HepG2 (cell line): Measurements from ENCODE around the gene EPC2. TPM values are rescaled to one million over a fixed set of nuclear protein-coding genes. Genes with fewer than 3 reads are reported as not detected.
A peak's percentile ranks its signal among the peaks of the same experiment; 100 is the strongest.

Experiments used
- BRCA1 ChIP-seq: sonication (generic); formaldehyde crosslinking; IDR thresholded peaks from 2 replicates; pipeline ENCODE4 v1.4.0; 2020; ENCODE audit warnings: missing genetic modification reagents
- DR1 ChIP-seq: sonication (generic); formaldehyde crosslinking; IDR thresholded peaks from 2 replicates; pipeline ENCODE4 v1.8.0; 2021; ENCODE audit warnings: mild to moderate bottlenecking, missing genetic modification reagents, inconsistent platforms
- FIP1L1 ChIP-seq: fragments of 200-400 bp; formaldehyde crosslinking; IDR thresholded peaks from 2 replicates; pipeline ENCODE4 v1.6.1; 2018; ENCODE audit warnings: low read depth, mild to moderate bottlenecking, low read length, moderate library complexity, borderline replicate concordance; ENCODE audit not compliant: insufficient read depth
- HOXA7 ChIP-seq: sonication (generic); formaldehyde crosslinking; IDR thresholded peaks from 2 replicates; pipeline ENCODE4 v1.8.1; 2022; ENCODE audit warnings: mild to moderate bottlenecking, missing genetic modification reagents, moderate library complexity
- MAF1 ChIP-seq: sonication (generic); formaldehyde crosslinking; IDR thresholded peaks from 2 replicates; pipeline ENCODE4 v1.5.0; 2020; ENCODE audit warnings: missing genetic modification reagents, borderline replicate concordance
- MTF1 ChIP-seq: sonication (generic); formaldehyde crosslinking; IDR thresholded peaks from 2 replicates; pipeline ENCODE4 v1.5.0; 2020; ENCODE audit warnings: missing genetic modification reagents
- NFE2L1 ChIP-seq: sonication (generic); formaldehyde crosslinking; IDR thresholded peaks from 2 replicates; pipeline ENCODE4 v1.4.0; 2020; ENCODE audit warnings: missing genetic modification reagents, mild to moderate bottlenecking, borderline replicate concordance
- SMAD1 ChIP-seq: sonication (generic); formaldehyde crosslinking; IDR thresholded peaks from 2 replicates; pipeline ENCODE4 v1.4.0; 2020; ENCODE audit warnings: missing genetic modification reagents, low read depth, mild to moderate bottlenecking, borderline replicate concordance
- SMAD9 ChIP-seq: sonication (generic); formaldehyde crosslinking; IDR thresholded peaks from 2 replicates; pipeline ENCODE4 v1.5.1; 2020; ENCODE audit warnings: mild to moderate bottlenecking, missing genetic modification reagents
- ZBTB1 ChIP-seq: sonication (generic); formaldehyde crosslinking; IDR thresholded peaks from 2 replicates; pipeline ENCODE4 v1.4.0; 2020; ENCODE audit warnings: missing genetic modification reagents, borderline replicate concordance
- ZBTB8A ChIP-seq: sonication (generic); formaldehyde crosslinking; IDR thresholded peaks from 2 replicates; pipeline ENCODE4 v1.4.0; 2020; ENCODE audit warnings: mild to moderate bottlenecking, low read depth, missing genetic modification reagents, borderline replicate concordance
- ZFX ChIP-seq: sonication (generic); formaldehyde crosslinking; IDR thresholded peaks from 2 replicates; pipeline ENCODE4 v1.4.0; 2020; ENCODE audit warnings: mild to moderate bottlenecking, low read depth, missing genetic modification reagents, moderate library complexity
- ZFYVE20 ChIP-seq: sonication (generic); formaldehyde crosslinking; IDR thresholded peaks from 2 replicates; pipeline ENCODE4 v1.8.0; 2023; ENCODE audit warnings: low read depth, mild to moderate bottlenecking, moderate library complexity, missing genetic modification reagents, borderline replicate concordance
- ZNF451 ChIP-seq: sonication (generic); formaldehyde crosslinking; IDR thresholded peaks from 2 replicates; pipeline ENCODE4 v1.5.0; 2020; ENCODE audit warnings: mild to moderate bottlenecking, missing genetic modification reagents
- ZNF557 ChIP-seq: sonication (generic); formaldehyde crosslinking; IDR thresholded peaks from 2 replicates; pipeline ENCODE4 v1.4.0; 2020; ENCODE audit warnings: missing genetic modification reagents
- ZNF563 ChIP-seq: sonication (generic); formaldehyde crosslinking; IDR thresholded peaks from 2 replicates; pipeline ENCODE4 v1.8.0; 2022; ENCODE audit warnings: mild to moderate bottlenecking, moderate library complexity, missing genetic modification reagents
- ZNF572 ChIP-seq: sonication (generic); formaldehyde crosslinking; IDR thresholded peaks from 2 replicates; pipeline ENCODE4 v1.5.1; 2020; ENCODE audit warnings: mild to moderate bottlenecking, missing genetic modification reagents
- ZNF782 ChIP-seq: sonication (generic); formaldehyde crosslinking; IDR thresholded peaks from 2 replicates; pipeline ENCODE4 v1.4.0; 2020; ENCODE audit warnings: missing genetic modification reagents, mild to moderate bottlenecking, borderline replicate concordance
- ZNF883 ChIP-seq: sonication (generic); formaldehyde crosslinking; IDR thresholded peaks from 2 replicates; pipeline ENCODE4 v1.5.1; 2020; ENCODE audit warnings: mild to moderate bottlenecking, missing genetic modification reagents; ENCODE audit errors: not compliant biosample characterization
- polyA plus RNA-seq, 8 experiments: library from polyadenylated mRNA; depleted of rRNA in 3 of 8; stranded (reverse) in 7 of 8; unstranded in 1 of 8; fragments of >200 nt; fragmentation: Illumina TruSeq in 4 of 8; extraction: Trizol in 4 of 8; gene quantifications; 2 replicates each; pipeline versions ENCODE4 v1.2.1 to v1.2.3, GENCODE V29; 2011 to 2016; ENCODE audit warnings: low read depth in 4 of 8, missing spikeins in 1 of 8, mixed read lengths in 1 of 8; ENCODE audit not compliant: insufficient read depth in 1 of 8
- total RNA-seq, 5 experiments: library from RNA; depleted of rRNA; stranded (reverse); fragments of >200 nt; fragmentation: Illumina TruSeq; extraction: Trizol; gene quantifications; 2 replicates each; pipeline ENCODE4 v1.2.3, GENCODE V29; 2016; ENCODE audit warnings: low read depth in 1 of 5
- TF ChIP-seq, protein P1 (sequence below): sonication (generic); formaldehyde crosslinking; conservative IDR thresholded peaks from 2 replicates; pipeline ENCODE4 v1.4.0; 2020; ENCODE audit warnings: mild to moderate bottlenecking, missing genetic modification reagents, moderate library complexity
- TF ChIP-seq, protein P2 (sequence below): sonication (generic); formaldehyde crosslinking; IDR thresholded peaks from 2 replicates; pipeline ENCODE4 v1.5.1; 2020; ENCODE audit warnings: missing genetic modification reagents, mild to moderate bottlenecking, borderline replicate concordance
- TF ChIP-seq, protein P3 (sequence below): sonication (generic); formaldehyde crosslinking; conservative IDR thresholded peaks from 2 replicates; pipeline ENCODE4 v1.4.0; 2020; ENCODE audit warnings: missing genetic modification reagents

Gene EPC2
- total and polyA plus RNA-seq, 2 of the 13 experiments (the other 11 are each of a cell fraction or from before 2014, with no cell fraction given), result 20.5 to 22.0 TPM

- TF ChIP-seq ZNF883, result peak; percentile 27
- no peak for TF ChIP-seq HOXA7
- no peak for TF ChIP-seq NFE2L1
- TF ChIP-seq ZNF557 (CRISPR knock-in tag), result no peak
- no peak for TF ChIP-seq ZNF572 (CRISPR knock-in tag)
- TF ChIP-seq, protein P1, sequence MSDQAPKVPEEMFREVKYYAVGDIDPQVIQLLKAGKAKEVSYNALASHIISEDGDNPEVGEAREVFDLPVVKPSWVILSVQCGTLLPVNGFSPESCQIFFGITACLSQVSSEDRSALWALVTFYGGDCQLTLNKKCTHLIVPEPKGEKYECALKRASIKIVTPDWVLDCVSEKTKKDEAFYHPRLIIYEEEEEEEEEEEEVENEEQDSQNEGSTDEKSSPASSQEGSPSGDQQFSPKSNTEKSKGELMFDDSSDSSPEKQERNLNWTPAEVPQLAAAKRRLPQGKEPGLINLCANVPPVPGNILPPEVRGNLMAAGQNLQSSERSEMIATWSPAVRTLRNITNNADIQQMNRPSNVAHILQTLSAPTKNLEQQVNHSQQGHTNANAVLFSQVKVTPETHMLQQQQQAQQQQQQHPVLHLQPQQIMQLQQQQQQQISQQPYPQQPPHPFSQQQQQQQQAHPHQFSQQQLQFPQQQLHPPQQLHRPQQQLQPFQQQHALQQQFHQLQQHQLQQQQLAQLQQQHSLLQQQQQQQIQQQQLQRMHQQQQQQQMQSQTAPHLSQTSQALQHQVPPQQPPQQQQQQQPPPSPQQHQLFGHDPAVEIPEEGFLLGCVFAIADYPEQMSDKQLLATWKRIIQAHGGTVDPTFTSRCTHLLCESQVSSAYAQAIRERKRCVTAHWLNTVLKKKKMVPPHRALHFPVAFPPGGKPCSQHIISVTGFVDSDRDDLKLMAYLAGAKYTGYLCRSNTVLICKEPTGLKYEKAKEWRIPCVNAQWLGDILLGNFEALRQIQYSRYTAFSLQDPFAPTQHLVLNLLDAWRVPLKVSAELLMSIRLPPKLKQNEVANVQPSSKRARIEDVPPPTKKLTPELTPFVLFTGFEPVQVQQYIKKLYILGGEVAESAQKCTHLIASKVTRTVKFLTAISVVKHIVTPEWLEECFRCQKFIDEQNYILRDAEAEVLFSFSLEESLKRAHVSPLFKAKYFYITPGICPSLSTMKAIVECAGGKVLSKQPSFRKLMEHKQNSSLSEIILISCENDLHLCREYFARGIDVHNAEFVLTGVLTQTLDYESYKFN (CRISPR knock-in tag), result peak; percentile 50
- no peak; the same call in none of the 2 replicates for TF ChIP-seq ZFX (CRISPR knock-in tag)
- TF ChIP-seq, protein P2, sequence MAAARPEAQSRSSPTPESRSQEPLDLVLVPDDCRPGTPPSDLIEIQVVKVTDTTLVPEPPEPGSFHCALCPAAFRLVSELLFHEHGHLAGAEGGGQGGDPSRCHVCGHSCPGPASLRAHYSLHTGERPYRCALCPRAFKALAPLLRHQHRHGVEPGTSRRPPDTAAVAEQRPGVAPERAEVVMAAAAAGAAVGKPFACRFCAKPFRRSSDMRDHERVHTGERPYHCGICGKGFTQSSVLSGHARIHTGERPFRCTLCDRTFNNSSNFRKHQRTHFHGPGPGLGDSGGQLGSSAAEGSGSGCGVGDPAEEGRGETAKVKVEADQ, result no peak; the same call in 1 of the 2 replicates
- no peak; the same call in 1 of the 2 replicates for TF ChIP-seq BRCA1 (CRISPR knock-in tag)
- TF ChIP-seq DR1 (CRISPR knock-in tag), result no peak
- no peak for TF ChIP-seq ZBTB1 (CRISPR knock-in tag)
- no peak for TF ChIP-seq MAF1 (CRISPR knock-in tag)
- TF ChIP-seq, protein P3, sequence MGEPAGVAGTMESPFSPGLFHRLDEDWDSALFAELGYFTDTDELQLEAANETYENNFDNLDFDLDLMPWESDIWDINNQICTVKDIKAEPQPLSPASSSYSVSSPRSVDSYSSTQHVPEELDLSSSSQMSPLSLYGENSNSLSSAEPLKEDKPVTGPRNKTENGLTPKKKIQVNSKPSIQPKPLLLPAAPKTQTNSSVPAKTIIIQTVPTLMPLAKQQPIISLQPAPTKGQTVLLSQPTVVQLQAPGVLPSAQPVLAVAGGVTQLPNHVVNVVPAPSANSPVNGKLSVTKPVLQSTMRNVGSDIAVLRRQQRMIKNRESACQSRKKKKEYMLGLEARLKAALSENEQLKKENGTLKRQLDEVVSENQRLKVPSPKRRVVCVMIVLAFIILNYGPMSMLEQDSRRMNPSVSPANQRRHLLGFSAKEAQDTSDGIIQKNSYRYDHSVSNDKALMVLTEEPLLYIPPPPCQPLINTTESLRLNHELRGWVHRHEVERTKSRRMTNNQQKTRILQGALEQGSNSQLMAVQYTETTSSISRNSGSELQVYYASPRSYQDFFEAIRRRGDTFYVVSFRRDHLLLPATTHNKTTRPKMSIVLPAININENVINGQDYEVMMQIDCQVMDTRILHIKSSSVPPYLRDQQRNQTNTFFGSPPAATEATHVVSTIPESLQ (CRISPR knock-in tag), result no peak
- TF ChIP-seq ZNF782 (CRISPR knock-in tag), result 0 out of 2 replicates have a peak, but pooled peaks have one; percentile 24
- no peak for TF ChIP-seq SMAD1 (CRISPR knock-in tag)
- no peak for TF ChIP-seq SMAD9
- peak; percentile 60 for TF ChIP-seq ZNF563
- TF ChIP-seq FIP1L1, result no peak
- TF ChIP-seq ZFYVE20, result no peak
- no peak for TF ChIP-seq ZNF451 (CRISPR knock-in tag)
- TF ChIP-seq ZBTB8A, result no peak
- no peak; the same call in 1 of the 2 replicates for TF ChIP-seq MTF1 (CRISPR knock-in tag)
These were observed at the start of gene EPC2 (continued) for GRCh38 chr2:148643998-148644882.
